H9 (cell line): ENCODE data around the gene OR2J1. TPM values are rescaled to one million over a fixed set of nuclear protein-coding genes. Genes with fewer than 3 reads are reported as not detected.

Source experiments
- DNase-seq: peaks from one replicate; pipeline ENCODE4 v3.0.0-alpha.2; 2017
- H2AFZ ChIP-seq: one replicate; pipeline ENCODE4 v1.6.1; 2013; ENCODE audit warnings: mild to moderate bottlenecking, low read length, control low read depth, moderate library complexity
- H2AK5ac ChIP-seq: 2 replicates; pipeline ENCODE4 v1.6.1; 2013; ENCODE audit warnings: low read length, control low read depth, mixed read lengths; ENCODE audit not compliant: insufficient read length
- H2BK120ac ChIP-seq: one replicate; pipeline ENCODE4 v1.6.1; 2013; ENCODE audit warnings: low read depth, mild to moderate bottlenecking, low read length, control low read depth, inconsistent platforms; ENCODE audit not compliant: poor library complexity, severe bottlenecking
- H2BK12ac ChIP-seq: 2 replicates; pipeline ENCODE4 v1.6.1; 2013; ENCODE audit warnings: low read length, control low read depth, mixed read lengths, low read depth; ENCODE audit not compliant: insufficient read length
- H2BK15ac ChIP-seq: 2 replicates; pipeline ENCODE4 v1.6.1; 2013; ENCODE audit warnings: low read depth, low read length, control low read depth
- H2BK20ac ChIP-seq: one replicate; pipeline ENCODE4 v1.6.1; 2013; ENCODE audit warnings: low read depth, mild to moderate bottlenecking, low read length, control low read depth, inconsistent platforms; ENCODE audit not compliant: poor library complexity, severe bottlenecking
- H2BK5ac ChIP-seq: 2 replicates; pipeline ENCODE4 v1.6.1; 2013; ENCODE audit warnings: low read length, control low read depth, mixed read lengths; ENCODE audit not compliant: insufficient read length
- H3K14ac ChIP-seq: 2 replicates; pipeline ENCODE4 v1.6.1; 2013; ENCODE audit warnings: low read length, control low read depth; ENCODE audit not compliant: insufficient read depth
- H3K18ac ChIP-seq: 2 replicates; pipeline ENCODE4 v1.6.1; 2013; ENCODE audit warnings: low read depth, mild to moderate bottlenecking, mixed read lengths, low read length, control low read depth; ENCODE audit not compliant: insufficient read length
- H3K23ac ChIP-seq: 2 replicates; pipeline ENCODE4 v1.6.1; 2013; ENCODE audit warnings: low read length, control low read depth, mixed read lengths, low read depth; ENCODE audit not compliant: insufficient read length
- H3K23me2 ChIP-seq: 2 replicates; pipeline ENCODE4 v1.6.1; 2013; ENCODE audit warnings: low read depth, mild to moderate bottlenecking, mixed read lengths, low read length, control low read depth; ENCODE audit not compliant: insufficient read length, poor library complexity, severe bottlenecking
- H3K27ac ChIP-seq: 2 replicates; pipeline ENCODE4 v1.5.1; 2013; ENCODE audit warnings: low read length, control low read depth, mixed read lengths, low read depth; ENCODE audit not compliant: insufficient read length
- H3K27me3 ChIP-seq: 2 replicates; pipeline ENCODE4 v1.6.1; 2013; ENCODE audit warnings: low read length, control low read depth, inconsistent platforms; ENCODE audit not compliant: insufficient read depth
- H3K4ac ChIP-seq: 2 replicates; pipeline ENCODE4 v1.6.1; 2013; ENCODE audit warnings: low read depth, mild to moderate bottlenecking, control low read depth, inconsistent platforms, low read length, moderate library complexity
- H3K4me1 ChIP-seq: 2 replicates; pipeline ENCODE4 v1.6.1; 2013; ENCODE audit warnings: low read length, control low read depth, inconsistent platforms; ENCODE audit not compliant: insufficient read depth
- H3K4me2 ChIP-seq: 2 replicates; pipeline ENCODE4 v1.6.1; 2013; ENCODE audit warnings: low read length, control low read depth, mixed read lengths; ENCODE audit not compliant: insufficient read length, insufficient read depth
- H3K56ac ChIP-seq: 2 replicates; pipeline ENCODE4 v1.6.1; 2013; ENCODE audit warnings: low read depth, mild to moderate bottlenecking, mixed read lengths, low read length, control low read depth; ENCODE audit not compliant: insufficient read length
- H3K79me1 ChIP-seq: 2 replicates; pipeline ENCODE4 v1.6.1; 2013; ENCODE audit warnings: low read depth, mild to moderate bottlenecking, moderate library complexity, low read length, control low read depth, inconsistent platforms; ENCODE audit not compliant: insufficient read depth, poor library complexity, severe bottlenecking
- H3K79me2 ChIP-seq: 2 replicates; pipeline ENCODE4 v1.6.1; 2013; ENCODE audit warnings: low read length, control low read depth, inconsistent platforms; ENCODE audit not compliant: insufficient read depth
- H3K9ac ChIP-seq: 2 replicates; pipeline ENCODE4 v1.6.1; 2013; ENCODE audit warnings: low read length, control low read depth, mixed read lengths; ENCODE audit not compliant: insufficient read length; ENCODE audit errors: extremely low read depth
- H3K9me3 ChIP-seq: one replicate; pipeline ENCODE4 v1.6.1; 2013; ENCODE audit warnings: low read depth, low read length, inconsistent platforms; ENCODE audit not compliant: control insufficient read depth
- H3T11ph ChIP-seq: one replicate; pipeline ENCODE4 v1.6.1; 2013; ENCODE audit warnings: mild to moderate bottlenecking, low read length, control low read depth, inconsistent platforms
- H4K20me1 ChIP-seq: one replicate; pipeline ENCODE4 v1.6.1; 2013; ENCODE audit not compliant: control insufficient read depth, insufficient read length, insufficient read depth
- H4K5ac ChIP-seq: 2 replicates; pipeline ENCODE4 v1.6.1; 2013; ENCODE audit warnings: low read depth, mild to moderate bottlenecking, mixed read lengths, low read length, control low read depth; ENCODE audit not compliant: insufficient read length
- H4K8ac ChIP-seq: replicated peaks from 2 replicates; pipeline ENCODE4 v1.6.1; 2013; ENCODE audit warnings: low read length, control low read depth, mixed read lengths, low read depth; ENCODE audit not compliant: insufficient read length
- H4K91ac ChIP-seq: 2 replicates; pipeline ENCODE4 v1.6.1; 2013; ENCODE audit warnings: low read depth, mild to moderate bottlenecking, moderate library complexity, mixed read lengths, low read length, control low read depth; ENCODE audit not compliant: insufficient read length
- H3K27ac Mint-ChIP-seq, 3 experiments: 2 replicates in 2 of 3; 3 replicates in 1 of 3; pipeline ENCODE4 v1.8.0; 2020 to 2021; ENCODE audit warnings: mixed read lengths in 3 of 3, mild to moderate bottlenecking in 1 of 3, moderate library complexity in 1 of 3
- H3K27me3 Mint-ChIP-seq: 2 replicates; pipeline ENCODE4 v1.8.0; 2021; ENCODE audit warnings: low read depth, mild to moderate bottlenecking, moderate library complexity, mixed read lengths
- H3K36me3 Mint-ChIP-seq, 3 experiments: 2 replicates in 2 of 3; 3 replicates in 1 of 3; pipeline ENCODE4 v1.8.0; 2020 to 2021; ENCODE audit warnings: low read depth in 3 of 3, mixed read lengths in 3 of 3; ENCODE audit not compliant: insufficient read depth in 1 of 3
- H3K4me1 Mint-ChIP-seq, 2 experiments: 2 replicates each; pipeline ENCODE4 v1.8.0; 2020; ENCODE audit warnings: mixed read lengths in 2 of 2
- H3K4me3 Mint-ChIP-seq, 2 experiments: 2 replicates in 1 of 2; 3 replicates in 1 of 2; pipeline ENCODE4 v1.8.0; 2020 to 2021; ENCODE audit warnings: mild to moderate bottlenecking in 2 of 2, mixed read lengths in 2 of 2, moderate library complexity in 1 of 2
- H3K9me3 Mint-ChIP-seq, 2 experiments: 2 replicates in 1 of 2; 3 replicates in 1 of 2; pipeline ENCODE4 v1.8.0; 2020; ENCODE audit warnings: mild to moderate bottlenecking in 2 of 2, mixed read lengths in 2 of 2, moderate library complexity in 1 of 2
- CTCF ChIP-seq: fragments of 200-600 bp; sonication (generic); conservative IDR thresholded peaks from 3 replicates; pipeline ENCODE4 v1.8.0; 2021; ENCODE audit warnings: antibody characterized with exemption, mild to moderate bottlenecking
- total RNA-seq: library from RNA; stranded (reverse); gene quantifications from 2 replicates; pipeline ENCODE4 v1.2.1, GENCODE V29; 2021

The OR2J1 gene
- total RNA-seq, 1 experiment from 2014 or later, result not detected

GRCh38 chr6:29142309-29142708 is 43.0 kb downstream of the OR2J1 start:
- no peak overlapping the region for H2BK15ac ChIP-seq
- H2BK120ac ChIP-seq, result no peak overlapping the region
- H3K9ac ChIP-seq, result no peak overlapping the region
- H2BK5ac ChIP-seq, result no peak overlapping the region
- no peak overlapping the region for H3K14ac ChIP-seq
- no peak overlapping the region for H3K18ac ChIP-seq
- no peaks in the 10 kb centered on the region for H3K27me3 ChIP-seq
- Mint-ChIP-seq H3K27me3 (no peaks in the 10 kb centered on the region), H3K27ac (no peak overlapping the region), H3K9me3 (peaks cover 18 to 20% of the 10 kb centered on the region in 2 experiments; a peak in 4 of 5 replicates), H3K36me3 (peaks cover 2 to 17% (median 10%) of the 10 kb centered on the region in 3 experiments; a peak in 6 of 7 replicates), H3K4me1 (peaks cover 0 to 3% of the 10 kb centered on the region in 2 experiments; a peak in 1 of 4 replicates), H3K4me3 (no peak overlapping the region)
- no peak overlapping the region for H3K27ac ChIP-seq
- no peak overlapping the region for H3K56ac ChIP-seq
- H3K4me2 ChIP-seq, result no peak overlapping the region
- no peak overlapping the region for H2AFZ ChIP-seq
- no peak for DNase-seq
- no peak overlapping the region for H3K4ac ChIP-seq
- H3T11ph ChIP-seq, result no peak overlapping the region
- no peak overlapping the region for H4K5ac ChIP-seq
- H4K20me1 ChIP-seq, result no peaks in the 10 kb centered on the region
- H3K23ac ChIP-seq, result no peak overlapping the region
- no peaks in the 10 kb centered on the region for H3K4me1 ChIP-seq
- no peak overlapping the region for H2BK12ac ChIP-seq
- no peak for TF ChIP-seq CTCF
- no peak overlapping the region for H4K8ac ChIP-seq
- H2BK20ac ChIP-seq, result no peak overlapping the region
- no peaks in the 10 kb centered on the region for H3K23me2 ChIP-seq
- H4K91ac ChIP-seq, result no peak overlapping the region
- peaks cover 7% of the 10 kb centered on the region for H3K9me3 ChIP-seq
- H3K79me1 ChIP-seq, result no peaks in the 10 kb centered on the region
- H3K79me2 ChIP-seq, result no peaks in the 10 kb centered on the region
- H2AK5ac ChIP-seq, result no peak overlapping the region
